D341Med (cell line): ENCODE measurements around the gene MYNN.

Experiments used
- DNase-seq: peaks from one replicate; pipeline ENCODE4 v3.0.0; 2012; ENCODE audit warnings: low spot score

Gene MYNN

DNA sequence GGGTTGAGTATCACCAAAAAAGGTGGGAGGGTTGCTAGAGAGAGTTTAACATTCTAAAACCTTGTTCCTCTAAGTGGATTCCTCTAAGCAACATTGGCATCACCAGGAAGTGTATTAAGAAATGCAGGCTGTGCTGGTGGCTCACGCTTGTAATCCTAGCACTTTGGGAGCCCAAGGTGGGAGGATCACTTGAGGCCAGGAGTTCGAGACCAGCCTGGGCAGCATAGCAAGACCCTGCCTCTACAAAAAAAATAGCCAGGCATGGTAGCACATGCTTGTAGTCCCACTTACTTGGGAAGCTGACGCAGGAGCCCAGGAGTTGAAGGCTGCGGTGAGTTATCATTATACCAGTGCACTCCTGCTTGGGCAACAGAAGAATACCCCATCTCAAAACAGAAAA, 4.6 kb downstream of the MYNN start:
- no peak for DNase-seq

DNA sequence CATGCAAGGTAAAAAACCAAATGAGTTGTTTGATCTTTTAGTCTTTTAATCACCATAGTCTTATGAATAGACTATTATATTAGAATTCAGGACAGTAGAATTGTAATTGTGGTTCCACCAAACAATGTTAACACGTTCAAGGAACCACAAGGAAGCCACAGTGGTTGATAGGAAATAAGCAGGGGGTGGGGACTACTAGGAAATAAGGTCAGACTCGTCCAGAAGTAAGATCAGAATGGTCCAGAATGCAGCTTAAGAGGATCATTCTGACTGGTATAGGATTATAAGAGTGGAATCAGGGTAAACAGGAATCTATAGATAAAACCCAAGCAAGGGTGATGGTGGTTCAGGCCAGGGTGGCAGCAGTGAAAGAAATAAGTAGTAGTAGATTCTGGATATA, 7.5 kb downstream of the MYNN start:
- DNase-seq, result no peak

DNA sequence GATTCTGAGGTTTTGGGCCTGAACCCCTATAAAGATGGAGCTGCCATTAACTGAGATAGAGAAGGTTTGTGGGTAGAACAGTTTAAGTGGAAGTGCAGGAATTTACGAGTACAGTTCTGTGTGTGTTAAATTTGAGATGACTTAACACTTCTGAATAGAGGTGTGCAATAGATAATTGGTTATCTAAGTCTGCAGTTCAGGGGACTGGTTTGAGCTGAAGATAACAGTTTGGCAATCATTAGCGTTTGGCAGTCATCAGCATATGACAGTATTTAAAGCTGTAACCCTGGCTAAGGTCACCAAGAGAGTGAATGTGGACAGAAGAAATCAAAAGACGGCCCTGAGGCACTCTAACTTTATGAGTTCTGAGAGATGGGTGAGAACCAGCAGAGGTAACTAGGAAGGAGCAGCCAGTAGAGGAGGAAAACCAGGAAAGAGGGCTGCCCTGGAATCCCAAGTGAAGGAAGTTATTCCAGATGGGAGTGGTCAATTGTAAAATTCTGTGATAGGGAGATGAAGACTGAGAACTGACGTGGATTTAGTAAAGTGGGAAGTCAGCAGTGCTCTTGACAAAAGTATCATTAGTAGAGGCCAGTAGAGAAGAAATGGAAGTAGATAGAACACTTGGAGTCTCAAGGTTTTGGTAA, 8.1 kb downstream of the MYNN start:
- no peak for DNase-seq

DNA sequence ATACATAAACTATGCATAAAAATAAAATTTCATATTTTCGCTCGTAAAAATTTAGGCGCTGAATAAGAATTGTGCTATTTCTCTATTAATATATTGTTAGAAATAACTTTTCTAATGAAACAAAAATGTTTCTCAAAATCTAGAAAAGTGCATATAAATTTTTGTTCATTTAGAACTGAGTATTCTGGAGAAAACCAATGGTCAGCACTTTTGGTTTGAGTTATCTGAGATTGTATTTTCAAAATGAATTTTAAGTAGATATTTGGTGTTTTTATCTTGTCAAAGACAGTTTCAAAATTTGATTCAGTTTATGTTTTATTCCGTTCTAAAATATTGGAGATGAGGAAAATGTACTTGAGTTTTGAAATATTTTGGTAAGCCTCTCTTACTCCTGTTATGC, 13.9 kb downstream of the MYNN start:
- no peak for DNase-seq

DNA sequence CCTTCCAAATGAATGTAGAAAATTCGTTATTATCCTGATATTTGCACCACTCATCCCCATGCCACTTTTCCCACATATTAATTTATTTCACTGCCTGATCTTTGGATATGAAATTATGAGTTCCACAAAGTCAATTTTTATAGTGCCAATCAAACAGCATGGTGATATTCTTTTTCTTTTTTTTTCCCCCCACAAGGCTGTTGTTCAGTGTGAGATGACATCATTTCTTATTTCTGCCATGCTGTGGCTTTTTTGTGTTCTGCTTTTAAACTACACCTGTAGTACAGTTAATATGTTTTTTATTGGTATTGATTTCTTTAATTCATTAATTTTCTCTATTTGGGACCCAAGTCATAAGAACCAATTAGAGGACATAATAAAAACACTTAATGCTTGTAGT, 14.6 kb downstream of the MYNN start:
- DNase-seq, result no peak

DNA sequence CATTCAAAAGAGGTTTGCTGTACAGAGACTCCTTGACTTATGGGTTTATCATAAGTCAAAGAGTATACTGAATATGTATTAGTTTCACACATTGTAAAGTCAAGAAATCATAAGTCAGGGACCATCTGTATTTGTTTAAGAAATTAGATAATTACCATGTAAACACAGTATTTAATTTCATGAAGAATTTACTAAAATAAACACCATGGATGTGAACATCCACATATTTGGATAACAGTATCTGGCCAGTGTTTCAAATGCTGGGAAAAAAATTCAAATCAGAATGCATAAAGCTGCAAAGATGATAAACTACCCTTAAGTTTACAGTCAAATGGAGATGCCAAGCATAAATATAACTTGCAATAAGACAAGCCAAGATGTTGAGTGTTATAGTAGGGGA, 17.0 kb downstream of the MYNN start:
- DNase-seq, result no peak

DNA sequence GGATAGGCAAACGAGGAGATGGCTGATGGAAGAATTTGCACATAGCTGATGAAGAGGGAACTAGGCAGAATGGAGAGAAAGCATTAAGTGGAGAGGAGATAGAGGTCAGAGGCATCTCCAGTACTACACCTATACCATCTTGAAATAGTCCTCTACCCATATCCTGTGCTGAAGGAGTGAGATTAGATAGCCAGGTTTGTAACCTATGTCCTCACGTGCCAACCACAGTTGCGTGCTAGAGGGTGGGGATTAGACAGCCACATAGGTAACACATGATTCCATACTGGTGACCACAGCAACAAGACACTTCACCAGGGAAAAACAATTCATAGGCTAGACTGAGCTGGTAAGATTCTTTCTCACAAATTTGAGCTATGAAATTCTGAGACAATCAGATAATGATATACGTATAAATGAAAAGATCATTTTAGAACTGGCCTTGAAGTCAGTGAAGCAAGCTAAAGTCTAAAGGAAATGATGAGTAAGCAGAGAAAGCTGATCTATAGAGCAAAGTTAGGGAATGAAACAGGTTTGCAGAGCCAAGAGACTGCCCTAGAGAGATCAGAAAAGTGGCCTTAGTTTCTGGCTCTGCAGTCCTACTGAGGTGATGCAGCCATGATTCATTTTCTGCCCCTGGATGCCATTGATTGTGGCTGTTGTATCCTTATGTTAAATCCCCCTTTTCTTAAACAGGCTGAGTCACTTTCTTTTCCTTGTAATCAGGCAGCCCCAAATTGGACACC, 17.7 kb downstream of the MYNN start:
- no peak for DNase-seq

DNA sequence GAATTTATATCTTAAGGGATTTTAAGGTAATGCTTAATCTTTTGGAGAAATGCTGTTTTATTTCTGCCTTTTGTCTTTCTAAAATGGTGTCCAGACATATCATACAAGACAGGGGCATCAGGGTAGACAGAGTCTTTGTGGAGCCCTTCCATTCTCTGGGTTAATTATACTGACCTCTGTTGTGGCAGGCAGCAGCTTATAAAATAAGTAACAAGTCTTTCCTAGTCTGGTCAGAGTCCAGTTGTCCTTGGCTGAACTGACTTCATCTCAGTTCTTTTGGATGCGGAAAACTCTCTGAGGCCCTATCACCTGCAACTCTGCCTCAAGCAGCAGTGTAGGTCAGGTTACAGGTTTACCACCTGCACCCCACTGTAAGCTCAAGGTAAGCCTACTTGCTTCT, 19.2 kb downstream of the MYNN start:
- DNase-seq, result no peak

DNA sequence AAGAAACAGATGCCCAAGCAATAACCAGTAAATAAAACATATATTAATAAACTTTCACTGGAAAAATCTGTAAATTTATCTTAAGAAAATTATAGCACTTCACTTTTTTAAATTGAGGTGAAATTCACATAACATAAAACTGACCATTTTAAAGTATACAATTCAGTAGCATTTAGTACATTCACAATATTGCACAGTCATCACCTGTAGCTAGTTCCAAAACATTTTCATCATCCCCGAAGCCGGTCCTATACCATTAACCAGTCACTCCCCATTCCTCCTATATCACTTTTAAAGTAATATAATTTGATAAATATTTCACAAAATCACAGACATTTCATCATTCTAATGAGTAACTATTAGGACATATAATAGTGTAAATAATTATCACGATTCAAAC, 31.5 kb downstream of the MYNN start:
- no peak for DNase-seq

DNA sequence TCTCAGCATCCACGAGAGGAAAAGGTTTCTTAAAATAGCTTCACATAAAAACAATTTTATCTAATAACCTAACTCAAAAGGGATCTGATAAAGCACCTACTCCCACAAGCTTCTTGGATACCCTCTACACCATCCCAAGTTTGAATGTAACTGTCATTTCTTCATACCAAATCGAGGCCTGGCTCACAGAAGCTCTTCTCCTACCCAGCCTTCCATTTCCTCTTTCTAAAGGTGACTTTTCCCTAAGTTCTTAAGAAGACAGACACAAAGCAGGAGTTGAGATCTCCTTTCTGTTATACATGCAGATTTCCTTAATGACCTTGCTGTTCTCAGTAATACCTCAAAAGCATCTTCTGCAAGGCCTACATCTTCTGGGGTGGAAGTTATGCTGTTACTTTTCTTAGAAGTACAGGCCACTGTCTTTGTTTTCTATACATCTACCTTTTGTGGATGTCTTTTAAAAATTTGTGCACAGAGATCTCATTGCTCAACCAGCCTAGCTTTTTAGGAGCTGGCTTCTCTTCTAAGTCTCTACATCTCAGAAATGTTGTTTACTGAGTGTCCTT, 36.1 kb downstream of the MYNN start:
- no peak for DNase-seq

DNA sequence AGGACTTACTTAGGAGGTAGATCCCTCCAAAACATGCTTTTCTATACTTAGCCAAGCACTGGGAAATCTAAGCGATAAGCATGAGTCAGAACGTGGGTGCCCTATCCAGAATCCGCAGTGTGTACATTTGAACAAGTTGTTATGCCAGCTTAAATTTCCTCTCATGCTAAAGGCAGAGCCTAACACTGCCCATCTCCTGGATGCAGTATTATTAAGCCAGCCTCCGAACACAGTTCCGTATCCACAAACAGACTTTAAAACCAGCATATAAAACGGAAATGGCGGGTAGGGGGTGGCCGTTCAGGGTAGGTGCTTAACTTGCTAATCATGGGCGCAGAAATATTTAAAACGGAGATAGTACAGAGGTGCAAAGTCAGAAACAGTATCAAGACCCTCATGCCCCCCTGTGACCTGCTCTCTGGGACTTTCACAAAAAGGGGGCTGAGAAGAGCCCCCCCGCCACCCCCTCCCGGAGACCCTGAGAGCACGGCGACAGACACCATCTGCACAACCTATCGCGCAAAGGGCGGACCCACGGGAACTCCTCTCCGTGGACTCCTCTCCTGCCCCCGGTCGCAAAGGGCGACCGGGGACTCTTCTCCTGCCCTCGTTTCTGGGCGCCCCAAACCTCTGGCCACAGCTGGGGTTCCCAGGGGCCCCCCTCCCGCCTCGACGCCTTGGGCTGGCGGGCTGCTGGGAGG, 38.6 kb downstream of the MYNN start:
- DNase-seq, result no peak

DNA sequence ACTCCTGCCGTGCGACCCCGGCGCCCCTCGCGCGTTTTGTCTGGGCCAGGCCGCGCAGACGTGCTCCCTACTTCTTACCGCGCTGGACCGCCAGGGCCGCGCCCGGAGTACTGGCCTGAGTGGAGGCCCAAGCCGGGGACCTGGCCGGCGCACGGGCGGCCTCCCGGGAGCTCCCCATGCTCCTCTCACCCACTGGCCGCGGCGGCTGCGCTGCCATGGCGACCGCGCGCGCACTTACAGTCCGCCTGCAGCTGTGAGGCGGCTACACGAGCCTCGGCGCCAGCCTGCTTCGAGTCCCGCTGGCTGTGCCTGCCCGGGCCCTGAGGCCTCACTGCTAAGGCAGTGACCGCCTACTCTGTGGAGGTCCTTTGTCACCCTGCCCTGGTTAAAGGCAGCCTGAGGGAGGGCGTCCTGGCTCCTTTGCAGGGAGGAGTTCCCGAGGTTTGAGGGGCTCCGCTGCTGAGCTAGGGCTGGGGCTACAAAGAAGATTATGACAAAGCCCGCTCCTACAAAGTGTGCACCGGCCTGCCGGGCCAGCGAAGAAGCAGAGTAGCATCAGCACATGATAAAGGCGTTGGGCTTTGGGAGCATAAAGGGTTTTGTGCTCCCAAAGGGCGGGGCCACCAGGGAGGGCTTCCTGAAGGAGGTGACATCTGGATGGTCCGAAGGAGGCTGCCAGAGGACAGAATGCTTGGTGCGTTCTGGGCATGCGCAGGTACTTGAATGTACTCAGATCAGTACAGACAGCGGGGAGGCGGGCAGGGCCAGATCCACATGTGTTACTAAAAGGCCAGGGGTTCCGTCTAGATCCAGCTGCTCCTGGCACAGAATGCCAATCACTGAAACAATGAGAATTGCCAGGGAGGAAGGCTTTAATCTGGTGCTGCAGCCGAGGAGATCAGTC, 39.4 kb downstream of the MYNN start, which contains the start of the genes LRRC34 and LRRIQ4:
LRRC34 (minus strand) TSS at position 573 of the 904 bp plus-strand sequence; CDS start at position 217, 356 bp downstream.
LRRIQ4 (plus strand) TSS at position 539 of the 904 bp plus-strand sequence. CDS start 9,052 bp downstream, outside the sequence.
- DNase-seq, result peak; percentile 60

DNA sequence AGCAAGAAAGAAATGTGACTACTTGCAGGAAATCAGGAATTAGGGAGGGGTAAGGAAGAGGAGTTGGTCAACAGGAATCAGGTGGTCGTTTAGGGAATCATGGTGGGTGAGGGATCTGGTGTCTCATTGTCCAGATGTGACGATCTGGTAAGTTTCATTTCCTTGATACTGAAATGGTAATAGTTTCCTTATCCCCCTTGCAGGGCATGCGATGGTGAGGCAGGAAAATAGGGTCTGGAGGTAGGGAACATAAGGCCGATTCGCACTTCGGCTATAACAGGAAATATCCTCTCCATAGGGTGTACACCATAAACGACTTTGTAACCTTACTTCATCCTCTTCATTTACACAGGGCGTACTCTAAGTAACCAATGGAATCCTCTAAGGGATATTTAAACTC, 40.1 kb downstream of the MYNN start:
- no peak for DNase-seq

DNA sequence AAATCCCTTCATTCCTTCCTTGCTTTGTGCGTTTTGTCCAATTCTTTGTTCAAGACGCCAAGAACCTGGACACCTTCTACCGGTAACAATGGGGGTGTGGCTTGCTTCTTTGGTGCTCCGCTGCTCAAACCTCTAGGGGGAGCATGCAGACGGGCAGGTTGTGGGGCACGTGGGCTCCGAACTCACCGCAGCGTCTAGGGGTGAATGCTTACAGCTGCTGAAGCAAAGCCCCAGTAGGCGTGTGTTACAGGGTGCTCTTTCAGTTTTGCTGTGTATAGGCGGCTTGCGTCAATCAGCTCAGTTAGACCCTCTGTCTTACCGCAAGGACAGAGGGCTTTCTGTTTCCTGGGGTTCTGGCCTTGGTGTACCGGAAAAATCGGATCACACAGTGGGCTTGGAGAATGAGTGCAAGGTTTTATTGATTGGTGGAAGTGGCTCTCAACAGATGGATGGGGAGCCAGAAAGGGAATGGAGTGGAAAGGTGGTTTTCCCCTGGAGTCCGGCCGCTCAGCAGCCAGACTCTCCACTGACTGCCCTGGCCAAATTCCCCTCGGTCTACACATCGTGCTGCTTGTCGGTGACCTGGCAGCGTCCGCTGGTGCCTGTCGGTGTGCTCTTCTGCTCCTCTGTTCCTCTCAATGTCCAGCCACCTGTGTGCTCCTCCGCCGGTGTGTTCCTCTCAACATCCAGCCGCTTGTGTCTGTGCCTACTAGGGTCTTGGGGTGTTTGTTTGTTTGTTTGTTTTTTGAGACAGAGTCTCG, 40.7 kb downstream of the MYNN start:
- DNase-seq, result no peak

DNA sequence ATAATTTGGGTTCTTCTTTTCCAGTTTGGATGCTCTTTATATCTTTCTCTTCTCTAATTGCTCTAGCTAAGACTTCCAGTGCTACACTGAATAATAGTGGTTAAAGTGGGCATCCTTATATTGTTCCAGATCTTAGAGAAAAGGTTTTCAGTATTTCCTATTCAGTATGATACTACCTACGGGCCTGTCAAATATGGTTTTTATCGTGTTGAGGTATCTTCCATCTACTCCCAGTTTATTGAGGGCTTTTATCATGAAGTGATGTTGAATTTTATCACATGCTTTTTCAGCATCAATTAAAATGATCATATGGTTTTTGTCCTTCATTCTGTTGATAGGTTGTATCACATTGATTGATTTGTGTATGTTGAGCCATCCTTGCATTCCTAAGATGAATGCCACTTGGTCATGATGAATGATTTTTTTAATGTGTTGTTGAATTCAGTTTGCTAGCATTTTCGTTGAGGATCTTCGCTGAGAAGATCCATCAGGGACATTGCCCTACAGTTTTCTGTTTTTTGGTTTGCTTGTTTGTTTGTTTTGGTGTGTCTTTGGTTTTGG, 42.5 kb downstream of the MYNN start:
- no peak for DNase-seq

DNA sequence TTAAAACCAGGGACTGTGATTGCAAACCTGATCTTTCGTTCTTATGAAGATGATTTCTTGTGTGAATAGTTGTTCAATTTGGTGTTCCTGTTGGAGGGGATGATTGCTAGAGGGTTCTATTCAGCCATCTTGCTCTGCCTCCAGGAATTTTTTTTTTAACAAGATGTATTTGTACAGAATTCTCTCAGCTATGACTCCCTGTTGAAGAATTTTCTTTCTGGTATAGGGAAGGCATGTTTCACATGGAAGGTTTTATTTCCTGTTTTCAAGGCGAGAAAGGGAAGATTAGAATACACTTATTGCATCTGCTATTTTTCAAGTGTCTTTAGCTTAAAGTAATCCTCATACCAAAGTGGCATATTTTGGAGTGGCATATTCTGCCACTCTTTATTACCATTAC, 45.1 kb downstream of the MYNN start:
- no peak for DNase-seq

DNA sequence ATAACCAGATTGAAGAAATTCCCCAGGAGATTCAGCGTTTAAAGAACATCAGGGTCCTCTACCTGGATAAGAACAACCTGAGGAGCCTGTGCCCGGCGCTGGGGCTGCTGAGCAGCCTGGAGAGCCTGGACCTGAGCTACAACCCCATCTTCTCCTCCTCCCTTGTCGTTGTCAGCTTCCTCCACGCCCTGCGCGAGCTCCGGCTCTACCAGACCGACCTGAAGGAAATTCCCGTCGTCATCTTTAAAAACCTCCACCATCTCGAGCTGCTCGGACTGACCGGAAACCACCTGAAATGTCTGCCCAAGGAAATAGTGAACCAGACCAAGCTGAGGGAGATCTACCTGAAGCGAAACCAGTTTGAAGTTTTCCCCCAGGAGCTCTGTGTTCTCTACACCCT, 48.9 kb downstream of the MYNN start:
- no peak for DNase-seq

DNA sequence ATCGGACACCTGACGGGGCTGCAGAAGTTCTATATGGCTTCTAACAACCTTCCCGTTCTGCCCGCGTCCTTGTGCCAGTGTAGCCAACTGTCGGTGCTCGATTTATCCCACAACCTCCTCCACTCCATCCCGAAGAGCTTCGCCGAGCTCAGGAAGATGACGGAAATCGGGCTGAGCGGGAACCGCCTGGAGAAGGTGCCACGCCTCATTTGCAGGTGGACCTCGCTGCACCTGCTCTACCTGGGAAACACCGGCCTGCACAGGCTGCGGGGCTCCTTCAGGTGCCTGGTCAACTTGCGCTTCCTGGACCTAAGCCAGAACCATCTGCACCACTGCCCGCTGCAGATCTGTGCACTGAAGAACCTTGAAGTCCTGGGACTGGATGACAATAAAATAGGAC, 49.3 kb downstream of the MYNN start:
- DNase-seq, result no peak

DNA sequence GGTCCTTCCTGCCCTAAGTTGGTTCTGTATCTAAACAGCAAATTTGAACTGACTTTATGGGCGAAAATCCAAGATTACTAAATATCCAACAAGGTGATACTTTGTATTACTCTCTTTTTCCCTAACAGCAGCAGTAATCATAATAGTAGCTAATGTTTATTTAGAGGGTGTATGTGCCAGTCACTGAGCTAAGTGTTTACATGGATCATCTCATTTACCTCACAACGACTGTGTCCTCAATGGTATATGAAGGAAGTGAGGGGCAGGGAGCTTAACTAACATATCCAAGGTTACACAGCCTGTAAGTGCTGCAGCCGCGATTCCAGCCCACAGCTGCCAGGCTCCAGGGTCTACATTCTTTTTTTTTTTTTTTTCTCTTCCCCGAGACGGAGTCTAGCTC, 49.8 kb downstream of the MYNN start:
- DNase-seq, result no peak

DNA sequence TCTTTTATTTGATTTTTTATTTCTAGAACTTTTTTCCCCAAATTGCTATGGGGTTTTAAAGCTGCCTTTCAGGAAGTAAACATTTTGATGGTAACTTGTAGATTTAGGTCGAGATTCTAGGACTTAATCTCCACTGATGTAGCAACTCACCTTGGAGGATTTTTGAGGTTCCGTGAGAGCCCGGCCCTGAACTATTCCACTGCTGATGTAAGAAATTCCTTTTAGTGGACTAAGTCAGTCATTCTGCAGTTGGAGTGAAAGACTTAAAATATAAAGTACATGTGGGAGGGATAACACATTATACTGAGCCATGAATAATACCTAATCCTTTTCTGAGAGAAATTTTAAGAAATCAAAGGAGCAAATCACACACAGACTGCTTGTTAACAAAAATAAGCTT, 52.1 kb downstream of the MYNN start:
- DNase-seq, result no peak

DNA sequence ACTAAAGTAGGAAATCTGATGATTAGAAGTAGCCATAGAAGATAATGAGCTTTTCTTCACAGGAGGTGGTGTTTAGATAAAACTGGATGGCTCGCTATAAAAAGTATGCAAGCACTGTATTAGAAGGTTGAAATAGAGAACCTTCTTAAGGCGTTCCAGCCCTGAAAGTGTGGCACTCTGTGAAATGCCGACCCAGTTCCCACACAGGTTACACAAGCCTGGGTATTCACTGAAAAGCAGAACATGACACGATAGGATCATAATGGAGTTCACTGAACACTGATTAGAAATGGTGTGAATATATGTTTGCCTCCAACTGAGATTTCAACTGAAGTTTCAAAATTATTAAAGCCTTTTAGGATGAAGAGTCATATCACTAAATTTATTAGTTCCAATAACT, 54.5 kb downstream of the MYNN start:
- DNase-seq, result no peak
